Stomach (tissue), 4 donors: ENCODE results near the gene CSF1.

ENCODE experiments used
- CTCF ChIP-seq, 7 experiments: fragments of 450-650 bp in 4 of 7; fragments of 200-600 bp in 3 of 7; sonication (generic) in 3 of 7; IDR thresholded peaks; one replicate each; pipeline ENCODE4 v1.5.1; 2016 to 2019; ENCODE audit warnings: antibody characterized with exemption in 7 of 7, control low read depth in 2 of 7, mild to moderate bottlenecking in 1 of 7
- EP300 ChIP-seq: sonication (generic); formaldehyde crosslinking; IDR thresholded peaks from one replicate; pipeline ENCODE4 v1.6.1; 2017; ENCODE audit warnings: antibody characterized with exemption
- POLR2AphosphoS5 ChIP-seq, 3 donors: sonication (generic); formaldehyde crosslinking; IDR thresholded peaks; one replicate each; pipeline ENCODE4 v1.6.1; 2016; ENCODE audit warnings: antibody characterized with exemption in 3 of 3

DNA sequence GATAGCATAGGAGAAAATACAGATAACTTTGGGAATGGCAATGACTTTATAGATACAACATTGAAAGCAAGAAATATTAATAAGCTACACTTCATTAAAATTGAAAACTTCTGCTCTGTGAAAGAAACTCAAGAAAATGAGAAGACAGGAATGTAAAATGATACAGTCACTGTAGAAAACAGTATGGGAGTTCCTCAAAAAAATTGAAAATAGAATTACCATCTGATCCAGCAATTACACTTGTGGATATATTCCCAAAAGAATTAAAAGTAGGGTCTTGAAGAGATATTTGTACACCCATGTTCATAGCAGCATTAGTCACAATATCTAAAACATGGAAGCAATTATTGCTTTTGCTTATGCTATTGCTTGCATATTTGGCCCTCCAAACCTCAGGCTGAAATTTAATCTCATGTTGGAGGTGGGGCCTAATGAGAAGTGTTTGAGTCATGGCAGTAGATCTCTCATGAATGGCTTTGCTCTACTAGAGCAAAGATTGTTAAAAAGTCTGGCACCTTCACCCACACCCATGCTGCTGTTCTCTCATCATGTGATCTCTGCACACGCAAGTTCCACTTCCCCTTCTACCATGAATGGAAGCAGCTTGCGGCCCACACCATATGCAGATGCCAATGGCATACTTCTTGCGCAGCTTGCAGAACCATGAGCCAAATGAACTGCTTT lies 58.6 kb downstream of the CSF1 start:
- TF ChIP-seq POLR2AphosphoS5 (IDR thresholded peaks at IDR 0.05), result no peak
- TF ChIP-seq CTCF (IDR thresholded peaks at IDR 0.05), result no peak
- TF ChIP-seq EP300, result no peak
